Keratinocyte (primary cell): ENCODE data around the gene SEC31A. TPM values are rescaled to one million over a fixed set of nuclear protein-coding genes. Genes with fewer than 3 reads are reported as not detected.

Experiments
- DNase-seq: peaks from one replicate; pipeline ENCODE4 v3.0.0-alpha.2; 2011; ENCODE audit warnings: low read depth, missing footprints, low spot score
- FAIRE-seq: peaks from 2 replicates; lab custom pipeline; 2011; peaks lifted over from hg19 to GRCh38; lab: Jason Lieb, UNC
- H2AFZ ChIP-seq: 2 replicates; pipeline ENCODE4 v1.6.0; 2012; ENCODE audit warnings: low read length, control low read depth, inconsistent platforms; ENCODE audit not compliant: control insufficient read depth
- H3K27ac ChIP-seq: 2 replicates; pipeline ENCODE4 v1.5.1; 2011; ENCODE audit warnings: low read length; ENCODE audit not compliant: control insufficient read depth, insufficient read depth
- H3K27me3 ChIP-seq: 3 replicates; pipeline ENCODE4 v1.6.0; 2011; ENCODE audit warnings: low read length; ENCODE audit not compliant: control insufficient read depth, insufficient read depth; ENCODE audit errors: extremely low read depth
- H3K36me3 ChIP-seq, 2 experiments: 2 replicates in 1 of 2; 3 replicates in 1 of 2; pipeline ENCODE4 v1.5.1; 2011; ENCODE audit warnings: low read length in 2 of 2, mild to moderate bottlenecking in 1 of 2; ENCODE audit not compliant: control insufficient read depth in 2 of 2, insufficient read depth in 2 of 2; ENCODE audit errors: extremely low read depth in 1 of 2
- H3K4me1 ChIP-seq: 3 replicates; pipeline ENCODE4 v1.5.1; 2011; ENCODE audit warnings: low read length; ENCODE audit not compliant: control insufficient read depth, insufficient read depth; ENCODE audit errors: extremely low read depth
- H3K4me2 ChIP-seq: 3 replicates; pipeline ENCODE4 v1.6.0; 2011; ENCODE audit warnings: low read depth, low read length; ENCODE audit not compliant: control insufficient read depth, insufficient read depth; ENCODE audit errors: extremely low read depth
- H3K4me3 ChIP-seq, 3 experiments: fragments of 200-600 bp in 1 of 3; sonication (generic) in 1 of 3; 2 replicates in 2 of 3; 3 replicates in 1 of 3; pipeline ENCODE4 v1.5.1; 2011 to 2016; ENCODE audit warnings: low read length in 3 of 3, mild to moderate bottlenecking in 3 of 3, control low read depth in 2 of 3, inconsistent platforms in 1 of 3, low read depth in 1 of 3, mixed read lengths in 1 of 3, mixed run types in 1 of 3, moderate library complexity in 1 of 3; ENCODE audit not compliant: control insufficient read depth in 2 of 3, insufficient read depth in 2 of 3; ENCODE audit errors: extremely low read depth in 1 of 3
- H3K79me2 ChIP-seq: 2 replicates; pipeline ENCODE4 v1.6.0; 2012; ENCODE audit warnings: low read length; ENCODE audit not compliant: control insufficient read depth, insufficient read depth
- H3K9ac ChIP-seq: 3 replicates; pipeline ENCODE4 v1.6.0; 2011; ENCODE audit warnings: low read length; ENCODE audit not compliant: control insufficient read depth, insufficient read depth; ENCODE audit errors: extremely low read depth
- H3K9me1 ChIP-seq: 3 replicates; pipeline ENCODE4 v1.6.0; 2011; ENCODE audit warnings: low read length; ENCODE audit not compliant: control insufficient read depth, insufficient read depth; ENCODE audit errors: extremely low read depth
- H3K9me3 ChIP-seq: 2 replicates; pipeline ENCODE4 v1.5.1; 2012; ENCODE audit warnings: low read depth, low read length; ENCODE audit not compliant: control insufficient read depth
- H4K20me1 ChIP-seq: 3 replicates; pipeline ENCODE4 v1.6.0; 2011; ENCODE audit warnings: low read length; ENCODE audit not compliant: control insufficient read depth, insufficient read depth; ENCODE audit errors: extremely low read depth
- CTCF ChIP-seq, 3 experiments: IDR thresholded peaks in 1 of 3; conservative IDR thresholded peaks in 1 of 3; optimal IDR thresholded peaks in 1 of 3; 2 replicates in 2 of 3; 3 replicates in 1 of 3; pipeline versions ENCODE3 to v1.5.1; 2011; ENCODE audit warnings: low read length in 3 of 3, mild to moderate bottlenecking in 3 of 3, moderate library complexity in 2 of 3, control low read depth in 1 of 3, inconsistent platforms in 1 of 3; ENCODE audit not compliant: insufficient read depth in 2 of 3; ENCODE audit errors: extremely low read depth in 1 of 3
- EZH2 ChIP-seq: IDR thresholded peaks from one replicate; pipeline ENCODE4 v1.6.1; 2012; ENCODE audit warnings: inconsistent platforms, mild to moderate bottlenecking, low read length, moderate library complexity
- dilution Hi-C: fragments of 300-500 bp; cut with MboI; formaldehyde crosslinking; loops from one replicate; pipeline ENCODE4 v1.7.0; 2020; ENCODE audit warnings: low sequenced_read_pairs; ENCODE audit not compliant: extremely low pct_ligation_motif_present
- polyA plus RNA-seq, 5 experiments: library from polyadenylated mRNA; depleted of rRNA in 3 of 5; stranded (reverse) in 3 of 5; stranded (forward) in 1 of 5; unstranded in 1 of 5; fragments of >200 nt; gene quantifications; 1 replicate in 1 of 5; 2 replicates in 3 of 5; 3 replicates in 1 of 5; pipeline versions ENCODE4 v1.2.1 to v1.2.3, GENCODE V29; 2011 to 2012; ENCODE audit warnings: missing spikeins in 2 of 5, low read depth in 1 of 5, low replicate concordance in 1 of 5

SEC31A gene
- polyA plus RNA-seq, 1 donor (not counting 4 experiments of a cell fraction or from before 2014, with no cell fraction given), result 192 TPM

DNA sequence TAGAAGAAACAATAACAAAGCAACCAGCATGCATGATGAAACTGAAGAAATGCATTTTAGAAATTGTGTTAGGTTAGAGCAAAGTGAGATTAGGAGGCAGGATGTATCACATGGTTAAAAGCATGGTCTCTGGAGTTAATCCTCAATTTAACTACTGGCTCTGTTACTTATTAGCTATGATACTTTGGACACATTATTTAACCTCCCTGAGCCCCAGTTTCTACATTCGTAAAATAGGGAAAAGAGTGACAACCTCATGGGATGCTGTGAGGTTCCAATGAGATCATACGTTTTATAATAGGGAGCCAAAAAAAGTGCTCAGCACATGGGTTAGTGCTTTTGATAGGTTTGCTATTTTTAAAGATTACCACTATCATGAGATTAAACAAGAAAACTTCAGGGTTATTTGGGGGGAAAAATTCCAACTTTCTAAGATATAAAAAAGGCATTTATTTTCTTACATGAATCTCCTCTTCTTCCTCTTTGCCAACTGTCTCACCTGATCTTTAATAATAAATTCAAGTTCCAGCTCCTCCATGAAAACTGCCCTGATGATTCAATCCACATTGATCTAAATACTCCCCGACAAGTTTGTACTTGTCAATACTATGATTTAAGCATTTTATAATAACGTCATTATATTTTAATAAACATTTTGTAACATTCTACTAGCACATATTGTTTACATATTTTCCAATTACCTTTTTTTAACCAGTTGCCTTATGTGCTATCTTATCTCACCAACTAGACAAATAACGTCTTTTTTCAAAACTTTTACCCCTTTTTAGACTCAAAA is 4.6 kb downstream of the SEC31A start:
- dilution Hi-C loops, result no loop called here
- peaks cover 32% of the 10 kb centered on the region for H3K4me1 ChIP-seq

DNA sequence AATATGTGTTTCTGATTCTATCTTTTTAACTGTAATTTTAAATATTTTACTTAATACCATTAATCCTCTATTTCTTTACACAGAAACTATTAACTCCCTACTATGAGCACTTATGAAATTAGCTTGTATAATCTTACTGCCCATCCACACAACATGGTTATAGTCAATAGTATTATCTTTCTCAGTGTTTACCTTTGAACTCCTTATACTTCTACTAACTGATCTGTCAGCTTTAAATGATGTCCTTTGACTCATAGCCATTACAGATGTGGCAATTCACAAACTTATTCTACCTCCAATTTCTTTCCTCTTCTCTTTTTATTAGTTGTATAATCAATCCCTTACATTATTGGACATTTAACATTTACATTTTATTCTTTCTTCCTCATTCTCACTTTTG is 5.5 kb downstream of the SEC31A start:
- H3K79me2 ChIP-seq, result peaks cover 97% of the 10 kb centered on the region
- H3K27me3 ChIP-seq, result no peaks in the 10 kb centered on the region
- TF ChIP-seq EZH2 (no peak), CTCF (optimal IDR thresholded peaks at IDR 0.05 in 1 of 3, IDR thresholded peaks at IDR 0.05 in 1 of 3, conservative IDR thresholded peaks at IDR 0.05 in 1 of 3; ENCODE audit: extremely low read depth in 1 of 3, insufficient read depth in 2 of 3, low read length in 3 of 3) (no peak)
- H3K4me1 ChIP-seq, result peaks cover 32% of the 10 kb centered on the region
- H3K4me3 ChIP-seq, result no peak overlapping the region
- H3K9ac ChIP-seq, result no peak overlapping the region
- no peak for FAIRE-seq
- H3K36me3 ChIP-seq, result peaks cover 0 to 6% of the 10 kb centered on the region in 2 experiments
- dilution Hi-C loops, result no loop called here
- no peaks in the 10 kb centered on the region for H3K9me1 ChIP-seq
- peak overlapping the region; percentile 67 for H3K27ac ChIP-seq
- DNase-seq, result no peak
- no peaks in the 10 kb centered on the region for H3K9me3 ChIP-seq
- H3K4me2 ChIP-seq, result no peak overlapping the region
- H2AFZ ChIP-seq, result no peak overlapping the region
- H4K20me1 ChIP-seq, result no peaks in the 10 kb centered on the region

More for the DNA sequence above, 4.6 kb downstream of the SEC31A start:
- DNase-seq (no peak), FAIRE-seq (no peak)
- Histone ChIP-seq H3K36me3 (no peaks in the 10 kb centered on the region), H3K9me3 (no peaks in the 10 kb centered on the region), H4K20me1 (no peaks in the 10 kb centered on the region), H3K27me3 (no peaks in the 10 kb centered on the region), H3K9ac (peak overlapping the region; percentile 30), H2AFZ (no peak overlapping the region), H3K79me2 (peaks cover 95% of the 10 kb centered on the region), H3K9me1 (no peaks in the 10 kb centered on the region), H3K4me2 (peak overlapping the region; percentile 71), H3K27ac (peak overlapping the region; percentile 73), H3K4me3 (peak overlapping the region in 2 of 3 experiments; percentile 25 to 41)
- TF ChIP-seq CTCF (optimal IDR thresholded peaks at IDR 0.05 in 1 of 3, IDR thresholded peaks at IDR 0.05 in 1 of 3, conservative IDR thresholded peaks at IDR 0.05 in 1 of 3; ENCODE audit: extremely low read depth in 1 of 3, insufficient read depth in 2 of 3, low read length in 3 of 3), result no peak
- TF ChIP-seq EZH2, result no peak
